Duodenal mucosa (tissue), 2 donors: ENCODE data around the gene ORC5.

ENCODE experiments used
- H3K27ac ChIP-seq: one replicate; pipeline ENCODE4 v1.7.0; 2013; ENCODE audit warnings: low read depth, low read length
- H3K27me3 ChIP-seq, 2 donors: one replicate each; pipeline ENCODE4 v1.7.0; 2013; ENCODE audit warnings: low read length in 2 of 2, control low read depth in 1 of 2; ENCODE audit not compliant: insufficient read depth in 2 of 2, control insufficient read depth in 1 of 2
- H3K36me3 ChIP-seq, 2 donors: one replicate each; pipeline ENCODE4 v1.7.0; 2013; ENCODE audit warnings: low read length in 2 of 2, control low read depth in 1 of 2; ENCODE audit not compliant: insufficient read depth in 2 of 2, control insufficient read depth in 1 of 2
- H3K4me1 ChIP-seq, 2 donors: one replicate each; pipeline ENCODE4 v1.7.0; 2013; ENCODE audit warnings: low read length in 2 of 2, control low read depth in 1 of 2; ENCODE audit not compliant: insufficient read depth in 2 of 2, control insufficient read depth in 1 of 2
- H3K4me3 ChIP-seq, 2 donors: one replicate each; pipeline ENCODE4 v1.7.0; 2013; ENCODE audit warnings: low read length in 2 of 2, low read depth in 1 of 2
- H3K9ac ChIP-seq, 2 donors: one replicate each; pipeline ENCODE4 v1.7.0; 2013; ENCODE audit warnings: low read length in 2 of 2, low read depth in 1 of 2
- H3K9me3 ChIP-seq, 2 donors: one replicate each; pipeline ENCODE4 v1.7.0; 2013; ENCODE audit warnings: low read length in 2 of 2, control low read depth in 1 of 2; ENCODE audit not compliant: control insufficient read depth in 1 of 2

Gene ORC5

DNA sequence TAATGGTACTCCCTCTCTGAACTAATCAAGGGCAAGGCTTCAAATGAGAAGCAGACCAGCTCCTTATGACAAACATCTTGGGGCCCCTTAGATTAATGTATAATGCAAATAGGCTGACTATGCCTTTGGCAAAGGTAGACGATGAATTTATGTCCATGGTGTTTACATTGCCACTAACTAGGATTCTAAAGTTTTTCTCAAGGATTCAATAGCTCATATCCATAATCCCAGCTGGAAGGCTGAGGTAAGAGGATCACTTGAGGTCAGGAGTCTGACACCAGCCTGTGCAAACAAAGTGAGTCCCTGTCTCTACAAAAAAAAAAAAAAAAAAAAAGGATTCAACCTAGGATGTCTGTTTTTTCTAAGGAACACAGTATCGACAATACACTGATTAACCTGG, 96.5 kb downstream of the ORC5 start:
- Histone ChIP-seq H3K36me3 (no peaks in the 10 kb centered on the region), H3K4me3 (no peak overlapping the region), H3K27me3 (no peaks in the 10 kb centered on the region), H3K9ac (no peak overlapping the region), H3K27ac (no peak overlapping the region), H3K4me1 (no peaks in the 10 kb centered on the region), H3K9me3 (no peaks in the 10 kb centered on the region)

DNA sequence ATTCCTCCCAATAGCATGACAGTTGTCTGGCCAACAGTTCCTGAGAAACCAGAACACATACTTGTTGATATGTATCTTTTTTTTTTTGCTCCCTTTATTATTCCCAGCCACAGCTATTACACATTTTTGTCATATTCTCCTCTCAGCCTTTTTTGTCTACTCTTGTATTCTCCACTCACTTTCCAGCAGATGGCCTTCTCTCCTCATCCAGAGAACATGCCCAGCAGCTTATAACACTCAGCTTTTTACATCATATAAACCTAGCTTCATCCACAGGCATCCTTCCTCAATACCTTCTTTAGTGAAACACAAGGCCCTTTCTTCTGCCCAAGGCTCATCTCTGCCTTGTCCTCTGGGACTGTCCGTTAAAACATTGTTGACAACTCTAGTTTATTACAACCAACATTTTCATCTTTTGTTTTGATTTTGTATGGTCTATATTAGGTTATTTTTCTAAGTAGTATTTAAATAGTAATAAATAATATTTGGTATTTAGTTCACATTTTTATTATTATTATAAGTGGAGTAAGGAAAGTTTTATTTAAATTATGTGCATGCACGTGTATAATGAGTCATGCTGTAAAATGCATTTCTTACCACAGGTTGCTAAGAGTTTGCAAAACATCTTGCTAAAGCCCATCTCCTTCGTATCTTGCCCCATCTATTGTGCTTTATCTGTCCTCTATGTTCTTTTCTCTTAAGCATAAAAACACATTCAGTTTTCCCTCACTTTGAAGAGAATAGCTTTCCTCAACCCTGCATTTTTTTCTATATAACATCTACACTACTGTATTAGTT, 101.5 kb downstream of the ORC5 start:
- H3K36me3 ChIP-seq: no peaks in the 10 kb centered on the region
- H3K27ac ChIP-seq: no peak overlapping the region
- no peaks in the 10 kb centered on the region for H3K4me1 ChIP-seq
- no peak overlapping the region for H3K9ac ChIP-seq
- H3K4me3 ChIP-seq: no peak overlapping the region
- H3K27me3 ChIP-seq: peaks cover 0 to 5% of the 10 kb centered on the region in 2 donors
- H3K9me3 ChIP-seq: no peaks in the 10 kb centered on the region

- no peak overlapping the region for H3K27ac ChIP-seq
- no peaks in the 10 kb centered on the region for H3K27me3 ChIP-seq
- no peaks in the 10 kb centered on the region for H3K4me1 ChIP-seq
- no peak overlapping the region for H3K4me3 ChIP-seq
- no peaks in the 10 kb centered on the region for H3K36me3 ChIP-seq
- H3K9ac ChIP-seq: no peak overlapping the region
- H3K9me3 ChIP-seq: no peaks in the 10 kb centered on the region
These were observed 108.9 kb downstream of the ORC5 start for GRCh38 chr7:104098890-104099289.

DNA sequence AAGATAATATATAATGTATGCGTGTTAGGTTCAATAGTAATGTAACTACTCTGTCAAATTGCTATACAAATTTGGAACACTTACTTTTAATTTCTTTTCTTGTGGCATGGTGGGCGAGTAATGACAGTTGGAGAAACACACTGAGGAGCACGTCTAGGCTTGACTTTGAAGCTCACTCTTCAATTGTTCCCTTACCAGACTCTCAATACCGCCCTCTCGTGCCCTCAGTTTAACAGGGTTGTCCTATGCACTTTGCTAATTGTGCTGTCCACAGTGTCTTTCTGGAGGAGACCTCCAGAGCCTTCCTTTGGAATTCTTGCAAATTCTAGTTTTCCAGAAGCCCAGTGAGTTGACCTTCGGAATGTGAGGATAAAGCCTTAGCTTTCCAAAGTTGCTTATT, 111.1 kb downstream of the ORC5 start:
- H3K27ac ChIP-seq: no peak overlapping the region
- no peak overlapping the region for H3K9ac ChIP-seq
- no peaks in the 10 kb centered on the region for H3K36me3 ChIP-seq
- no peaks in the 10 kb centered on the region for H3K4me1 ChIP-seq
- H3K9me3 ChIP-seq: no peaks in the 10 kb centered on the region
- H3K27me3 ChIP-seq: no peaks in the 10 kb centered on the region
- H3K4me3 ChIP-seq: no peak overlapping the region

GRCh38 chr7:104093127-104093526, 114.7 kb downstream of the ORC5 start:
- Histone ChIP-seq H3K9me3 (no peaks in the 10 kb centered on the region), H3K9ac (no peak overlapping the region), H3K27ac (no peak overlapping the region), H3K36me3 (no peaks in the 10 kb centered on the region), H3K4me1 (no peaks in the 10 kb centered on the region), H3K27me3 (no peaks in the 10 kb centered on the region), H3K4me3 (no peak overlapping the region)

- no peaks in the 10 kb centered on the region for H3K4me1 ChIP-seq
- no peak overlapping the region for H3K27ac ChIP-seq
- H3K9me3 ChIP-seq: no peaks in the 10 kb centered on the region
- no peaks in the 10 kb centered on the region for H3K27me3 ChIP-seq
- H3K36me3 ChIP-seq: no peaks in the 10 kb centered on the region
- H3K4me3 ChIP-seq: no peak overlapping the region
- no peak overlapping the region for H3K9ac ChIP-seq
These were observed 116.6 kb downstream of the ORC5 start for GRCh38 chr7:104091242-104091641.

DNA sequence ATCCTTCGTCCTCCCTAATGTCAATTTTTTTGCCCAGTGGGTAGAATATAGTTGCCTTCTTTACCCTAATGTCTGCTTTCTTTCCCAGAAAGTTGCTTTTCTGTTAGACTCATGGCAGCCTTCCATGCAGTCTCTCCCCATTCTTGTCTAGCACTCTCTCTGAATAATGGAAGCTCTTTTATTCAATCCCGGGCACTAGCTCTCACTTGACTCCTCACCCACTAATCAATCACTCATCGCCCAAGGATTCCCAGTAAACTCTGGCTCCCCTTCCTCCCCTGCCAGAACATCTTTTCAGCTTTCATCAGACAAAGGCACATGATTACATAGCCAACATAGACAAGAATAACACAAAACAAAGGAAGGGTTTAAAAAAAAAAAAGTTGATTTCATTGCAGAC, 118.2 kb downstream of the ORC5 start:
- no peaks in the 10 kb centered on the region for H3K27me3 ChIP-seq
- no peak overlapping the region for H3K4me3 ChIP-seq
- H3K27ac ChIP-seq: no peak overlapping the region

GRCh38 chr7:104089061-104089460, 118.8 kb downstream of the ORC5 start:
- no peaks in the 10 kb centered on the region for H3K27me3 ChIP-seq
- H3K36me3 ChIP-seq: no peaks in the 10 kb centered on the region
- H3K4me1 ChIP-seq: no peaks in the 10 kb centered on the region
- no peaks in the 10 kb centered on the region for H3K9me3 ChIP-seq
- H3K9ac ChIP-seq: no peak overlapping the region
- H3K4me3 ChIP-seq: no peak overlapping the region
- no peak overlapping the region for H3K27ac ChIP-seq

More for the DNA sequence above, 118.2 kb downstream of the ORC5 start:
- Histone ChIP-seq H3K9ac (no peak overlapping the region), H3K9me3 (no peaks in the 10 kb centered on the region), H3K36me3 (no peaks in the 10 kb centered on the region), H3K4me1 (no peaks in the 10 kb centered on the region)
